NCI-H524 (cell line): Measurements from ENCODE around the gene ARID1B.
A peak's percentile ranks its signal among the peaks of the same experiment; 100 is the strongest.

Experiments
- DNase-seq, 2 experiments: peaks; one replicate each; lab custom pipeline; 2025; lab: John Stamatoyannopoulos, UW

ARID1B gene

DNA sequence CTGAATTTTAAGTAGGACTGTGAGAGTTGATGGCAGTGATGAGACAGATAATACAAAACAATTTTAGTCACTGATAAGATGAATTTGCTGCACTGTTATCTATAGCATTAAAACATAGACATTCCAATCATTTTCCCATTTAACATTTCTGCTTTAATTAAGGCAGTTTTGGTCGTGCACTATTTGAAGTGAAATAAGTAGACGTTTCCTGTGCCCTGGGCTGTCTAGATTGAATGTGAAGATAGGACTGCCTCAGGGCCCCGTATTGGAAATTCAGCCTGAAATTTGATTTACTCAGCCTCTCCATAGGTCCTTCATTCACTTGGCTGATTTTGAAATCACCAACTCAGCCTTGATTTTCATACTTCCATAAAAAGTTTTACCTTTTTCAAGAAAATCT lies 48.3 kb downstream of the ARID1B start:
- DNase-seq: no peak

DNA sequence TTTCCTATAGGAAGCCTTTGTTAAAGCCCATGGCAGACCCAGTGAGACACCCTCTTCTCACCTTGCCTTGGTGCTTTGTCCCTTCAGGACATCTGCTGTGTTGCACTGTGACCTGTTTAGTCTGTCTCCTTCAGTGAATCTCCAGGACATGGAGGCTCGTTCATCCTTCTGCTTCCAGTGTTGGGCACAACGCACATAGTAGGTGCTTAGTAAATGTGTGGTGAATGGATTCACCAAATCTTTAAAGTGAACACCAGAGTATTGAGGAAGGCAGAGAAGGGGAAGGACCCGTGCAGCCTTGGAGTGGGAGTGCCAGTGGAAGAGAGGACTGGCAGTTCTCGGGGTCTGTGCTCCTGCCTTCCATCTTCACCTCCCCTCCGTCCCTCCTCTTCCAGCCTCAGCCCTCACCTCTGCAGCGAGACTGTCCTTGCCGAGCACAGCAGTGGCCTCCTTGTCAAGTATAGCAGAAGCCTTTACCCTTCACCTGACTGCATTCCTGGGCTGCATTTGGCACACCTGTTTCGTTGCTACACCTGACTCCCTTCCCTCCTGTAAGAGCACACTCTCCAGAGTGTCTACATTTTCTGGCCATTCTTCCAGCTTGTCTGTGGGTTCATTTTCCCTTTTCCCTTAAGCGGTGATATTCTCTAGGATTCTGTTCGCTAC lies 49.2 kb downstream of the ARID1B start:
- no peak for DNase-seq

DNA sequence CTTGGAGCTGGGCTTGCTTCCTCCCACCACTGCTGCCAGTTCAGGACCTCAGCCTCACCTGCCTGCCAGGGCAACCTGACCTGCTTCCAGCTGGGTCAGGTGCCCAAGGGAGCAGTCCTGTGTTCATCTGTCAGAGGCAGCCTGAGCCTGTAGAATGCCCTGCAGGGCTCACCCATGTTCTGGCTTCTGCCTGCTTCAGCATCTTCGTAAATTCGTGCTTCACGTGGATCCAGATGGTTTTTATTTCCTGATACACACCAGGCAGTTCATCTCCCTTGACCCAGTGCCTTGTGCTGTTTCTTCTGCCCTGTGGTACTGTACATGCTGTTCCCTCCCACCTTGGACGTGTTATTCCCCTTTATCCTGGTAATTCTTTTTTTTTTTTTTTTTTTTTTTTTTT lies 50.2 kb downstream of the ARID1B start:
- DNase-seq: peak in 1 of 2 experiments; percentile 22

DNA sequence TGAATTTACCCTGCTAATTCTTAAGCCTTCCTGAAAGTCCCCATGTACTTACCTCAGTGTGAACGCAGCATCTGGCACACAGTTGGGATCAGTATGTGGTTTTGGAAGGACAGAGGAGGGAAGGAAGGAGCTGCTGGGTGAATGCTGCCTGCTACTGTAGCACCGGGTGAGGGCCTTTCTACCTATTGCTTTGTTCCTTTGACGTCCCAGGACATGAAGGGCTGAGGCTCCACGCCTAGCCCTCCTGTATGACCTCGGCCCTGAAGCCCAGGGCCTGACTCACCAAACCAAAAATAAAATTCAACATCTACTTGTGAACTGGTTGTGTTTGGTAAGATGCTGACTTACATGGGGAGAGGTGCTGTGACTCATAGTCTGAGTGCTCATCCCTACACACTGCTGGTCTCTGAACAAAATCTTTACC lies 51.1 kb downstream of the ARID1B start:
- DNase-seq: peak in 1 of 2 experiments; percentile 82

DNA sequence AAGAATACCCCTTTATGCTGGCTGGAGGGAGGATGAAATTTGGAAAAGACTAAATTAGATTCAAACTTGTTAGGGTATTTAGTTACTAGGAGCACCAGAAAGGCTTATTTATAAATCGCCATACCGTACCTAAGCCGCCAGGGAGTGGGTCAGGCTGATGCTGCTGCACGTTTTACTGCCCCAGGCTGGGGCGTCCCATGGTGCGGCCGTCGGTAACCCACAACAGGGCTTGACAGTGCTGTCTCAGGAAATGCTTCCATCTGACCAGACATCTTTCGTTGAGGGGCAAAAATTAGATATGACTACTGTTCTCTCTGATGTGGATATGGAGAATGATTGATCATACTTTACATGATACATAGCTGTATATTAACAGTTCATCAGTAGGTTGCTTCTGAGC lies 52.9 kb downstream of the ARID1B start:
- no peak for DNase-seq

DNA sequence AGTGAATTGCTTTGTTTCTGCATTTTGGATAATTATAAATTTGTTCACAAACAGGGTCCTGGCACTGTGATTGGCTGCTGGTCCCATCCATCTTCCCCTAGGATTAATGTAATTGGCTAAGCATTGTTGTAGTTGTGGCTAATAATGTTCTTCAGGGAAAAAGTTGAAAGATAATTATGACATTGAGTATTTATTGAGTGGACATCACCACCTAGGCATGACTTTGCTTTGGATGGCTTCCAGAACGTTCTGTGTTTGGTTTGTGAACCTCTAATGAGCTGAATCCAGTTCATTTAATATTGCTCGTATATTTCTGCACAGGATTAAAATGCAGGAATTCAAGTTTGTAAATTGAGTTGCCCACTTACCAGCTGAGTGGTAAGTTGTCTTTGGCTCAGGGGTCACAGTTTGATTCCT lies 55.1 kb downstream of the ARID1B start:
- DNase-seq: no peak

DNA sequence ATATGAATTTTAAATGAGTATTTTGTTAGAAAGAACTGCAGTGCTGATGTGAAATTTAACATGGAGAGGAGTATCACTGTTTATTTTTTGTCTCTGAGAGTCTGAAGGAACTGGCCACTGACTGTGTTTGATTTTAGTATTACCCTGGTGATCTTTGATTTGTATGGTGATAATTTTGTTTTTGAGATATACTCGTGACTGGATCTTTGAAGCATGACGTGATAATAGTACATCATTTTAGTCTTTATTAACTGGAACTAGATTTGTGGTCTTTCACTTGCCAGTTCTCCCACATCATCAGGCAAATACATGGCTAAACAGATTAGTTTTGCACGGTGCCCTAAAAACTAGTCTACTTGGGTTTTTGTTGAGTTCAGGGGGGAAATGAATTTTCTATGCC lies 55.5 kb downstream of the ARID1B start:
- DNase-seq: no peak

DNA sequence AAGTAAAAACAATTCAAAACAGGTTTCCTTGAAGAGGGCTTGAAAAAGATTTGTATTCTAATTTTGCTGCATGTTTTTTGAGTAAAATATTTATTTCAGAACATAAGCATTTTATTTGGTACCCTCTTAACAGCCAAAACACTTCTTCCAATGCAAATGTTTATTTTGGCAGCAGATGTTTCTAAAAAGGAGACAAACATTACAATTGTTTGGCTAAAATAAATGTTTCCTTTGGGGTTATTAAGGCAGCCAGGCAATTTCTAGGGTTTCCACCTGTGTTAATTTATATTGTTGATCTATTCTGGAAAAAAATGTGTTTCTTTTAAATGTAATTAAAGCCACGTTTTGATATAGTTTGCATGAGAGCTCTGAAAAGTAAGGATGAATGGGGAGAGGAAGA lies 56.6 kb downstream of the ARID1B start:
- DNase-seq: no peak

DNA sequence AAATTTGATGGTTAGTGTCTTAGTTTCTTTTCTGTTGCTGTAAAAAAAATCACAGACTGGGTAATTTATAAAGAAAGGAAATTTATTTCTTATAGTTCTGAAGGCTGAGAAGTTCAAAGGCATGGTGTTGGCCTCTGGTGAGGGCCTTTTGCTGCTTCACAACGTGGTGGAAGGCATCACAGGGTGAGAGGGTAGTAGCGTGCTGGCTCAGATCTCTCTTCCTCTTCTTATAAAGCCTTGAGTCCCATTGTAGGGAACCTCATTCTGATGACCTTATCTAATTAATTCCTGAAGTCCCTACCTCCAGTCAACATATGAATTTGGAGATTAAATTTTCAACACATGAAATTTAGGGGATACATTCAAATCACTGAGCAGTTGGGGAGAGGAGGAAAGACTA lies 62.0 kb downstream of the ARID1B start:
- no peak for DNase-seq

DNA sequence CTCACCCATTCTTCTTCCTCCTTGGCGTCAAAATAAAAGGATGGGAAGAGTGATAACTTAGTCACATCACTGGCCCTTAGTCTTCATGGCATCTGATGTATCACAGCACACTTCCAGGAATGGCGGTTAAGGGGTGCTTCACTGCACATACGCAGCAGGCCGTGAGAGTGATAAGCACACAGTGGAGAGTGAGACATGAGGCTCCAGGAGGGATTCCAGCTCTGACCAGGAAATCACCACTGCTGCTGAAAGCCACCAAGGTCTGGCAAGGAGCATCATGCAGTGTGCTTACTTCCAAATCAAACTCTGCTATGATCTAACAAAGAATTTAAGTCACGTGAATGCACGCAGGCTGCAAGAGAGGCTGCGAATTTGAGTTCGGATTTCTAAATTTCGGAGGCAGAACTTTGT lies 62.4 kb downstream of the ARID1B start:
- DNase-seq: no peak

DNA sequence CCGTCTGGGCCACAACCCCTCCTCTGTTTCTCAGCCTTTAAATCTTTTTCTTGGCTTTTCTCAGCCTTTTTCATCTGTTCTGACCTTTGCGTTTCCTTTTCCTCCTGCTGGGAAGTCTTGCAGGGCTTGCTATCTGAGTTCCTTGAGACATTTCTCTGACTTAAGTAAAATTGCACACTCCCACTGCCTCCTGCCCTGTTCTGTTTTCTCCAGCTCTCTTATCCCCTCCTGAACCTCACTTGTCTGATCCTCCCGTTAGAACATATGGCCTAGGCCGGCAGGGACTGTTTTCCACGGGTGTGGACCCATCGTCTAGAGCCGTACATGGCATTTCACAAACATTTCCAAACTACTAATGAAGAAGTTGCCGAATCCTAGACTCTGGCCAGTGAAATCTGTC lies 63.0 kb downstream of the ARID1B start:
- no peak for DNase-seq

DNA sequence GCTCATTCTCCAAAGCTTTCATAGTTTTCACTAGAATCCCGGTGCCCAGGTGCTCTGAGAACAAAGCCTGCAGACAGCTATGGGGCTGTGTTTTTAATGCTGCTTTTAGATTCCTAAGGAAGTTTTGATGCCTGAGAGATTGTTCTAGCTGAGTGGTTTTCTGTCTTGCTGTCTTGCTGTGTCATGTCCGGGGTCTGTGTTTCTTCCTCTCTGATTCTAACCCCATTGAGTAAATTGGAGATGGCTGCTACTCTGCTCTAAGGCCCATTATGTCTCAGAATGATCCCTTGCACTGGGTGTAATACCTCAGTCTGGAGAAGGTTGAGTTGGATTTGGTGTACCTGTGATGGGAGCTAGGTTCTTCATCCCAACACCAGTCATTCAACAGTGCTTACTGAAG lies 63.4 kb downstream of the ARID1B start:
- DNase-seq: no peak

DNA sequence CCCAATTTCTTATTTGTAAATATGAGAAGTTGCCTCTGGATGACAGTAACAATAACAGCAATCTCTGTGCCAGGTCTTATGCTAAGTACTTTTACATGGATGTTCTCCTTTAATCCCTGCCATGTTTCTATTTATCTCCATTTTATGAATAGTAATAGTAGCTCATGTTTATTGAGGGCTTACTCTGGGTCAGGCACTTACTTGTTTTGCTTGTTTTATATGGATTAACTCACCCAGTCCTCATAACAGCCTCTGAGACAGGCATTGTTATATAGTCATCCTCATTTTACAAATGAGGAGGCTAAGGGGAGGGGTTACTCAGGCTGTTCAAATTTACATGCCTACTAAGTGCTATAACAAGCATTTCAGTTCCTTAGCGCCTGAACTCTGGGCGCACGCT lies 64.3 kb downstream of the ARID1B start:
- DNase-seq: no peak

DNA sequence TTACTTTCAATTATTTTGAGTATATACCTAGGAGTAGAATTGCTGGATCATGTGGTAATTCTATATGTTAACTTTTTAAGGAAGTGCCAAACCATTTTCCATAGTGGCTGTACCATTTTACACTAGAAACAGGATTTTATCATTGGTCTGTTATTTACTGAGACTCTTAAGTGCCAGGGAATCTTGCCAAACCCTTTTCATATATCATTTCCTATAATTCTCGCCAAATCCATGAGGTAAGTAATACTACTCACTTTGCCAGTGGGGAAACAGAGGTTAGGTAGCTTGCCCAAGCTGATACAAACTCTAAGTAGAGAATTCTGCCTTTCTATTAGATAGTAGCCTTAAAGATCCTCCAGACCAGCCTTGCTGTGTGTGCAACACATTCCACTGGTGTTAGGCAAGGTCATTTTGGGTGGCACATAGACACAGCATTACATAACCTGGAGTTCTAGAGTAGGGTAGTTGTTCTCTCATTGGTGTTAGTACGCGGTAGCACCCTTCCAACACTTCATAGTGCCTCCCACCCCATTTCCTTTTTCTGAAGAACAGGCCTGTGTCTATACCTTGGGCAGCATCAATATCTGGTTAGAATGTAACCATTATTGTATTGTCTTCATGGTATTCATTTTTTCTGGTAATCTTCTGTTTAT lies 65.5 kb downstream of the ARID1B start:
- DNase-seq: no peak

DNA sequence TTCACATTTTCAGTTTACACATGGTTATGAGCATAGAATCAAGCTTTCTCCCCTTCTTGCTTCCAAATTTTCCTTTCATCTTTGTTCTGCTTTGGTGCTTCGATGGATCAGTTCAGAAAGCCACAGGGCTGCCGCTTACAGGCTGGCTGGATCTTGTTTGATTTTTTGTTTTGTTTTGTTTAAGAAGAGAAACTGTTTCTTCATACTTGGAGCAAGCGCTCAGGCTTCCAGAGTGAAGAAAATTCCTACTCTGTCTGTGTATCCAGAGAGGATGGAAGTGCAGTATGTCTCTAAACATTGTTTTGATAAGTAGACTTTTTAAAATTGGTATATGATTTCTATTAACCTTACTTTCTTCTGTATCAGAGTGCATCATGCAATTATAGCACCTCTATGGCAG lies 66.9 kb downstream of the ARID1B start:
- DNase-seq: no peak

DNA sequence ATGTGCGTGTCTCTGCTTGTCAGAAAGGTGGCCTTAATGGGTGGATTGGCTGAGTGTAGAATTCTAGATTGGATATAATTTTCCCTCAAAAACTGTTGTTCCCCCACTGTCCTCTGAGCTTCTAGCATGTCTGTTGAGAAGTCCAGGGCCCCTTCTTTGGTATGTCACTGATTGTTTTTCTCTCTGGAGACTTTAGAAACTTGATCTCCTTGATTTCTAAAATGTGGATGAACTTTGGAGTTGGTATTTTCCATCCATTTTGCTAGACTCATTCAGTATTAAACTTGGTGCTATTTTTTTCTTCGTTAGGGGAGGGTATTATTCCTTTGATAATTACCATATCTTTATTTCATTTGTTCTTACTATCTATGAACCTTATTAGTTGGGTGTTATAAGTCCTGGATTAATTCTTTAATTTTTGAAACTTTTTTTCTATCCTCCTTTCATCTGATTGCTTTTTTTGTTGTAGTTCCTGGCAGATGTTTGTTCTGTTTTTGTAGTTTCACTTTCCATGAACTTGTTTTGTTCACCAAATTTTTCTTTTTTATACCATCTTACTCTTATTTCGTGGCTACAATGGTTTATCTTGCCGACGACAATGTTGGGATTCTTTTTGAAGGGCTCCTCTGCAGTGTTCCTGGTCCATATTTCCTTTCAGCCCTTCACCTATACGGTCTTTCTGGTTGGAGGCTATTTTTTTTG lies 68.4 kb downstream of the ARID1B start:
- DNase-seq: no peak

DNA sequence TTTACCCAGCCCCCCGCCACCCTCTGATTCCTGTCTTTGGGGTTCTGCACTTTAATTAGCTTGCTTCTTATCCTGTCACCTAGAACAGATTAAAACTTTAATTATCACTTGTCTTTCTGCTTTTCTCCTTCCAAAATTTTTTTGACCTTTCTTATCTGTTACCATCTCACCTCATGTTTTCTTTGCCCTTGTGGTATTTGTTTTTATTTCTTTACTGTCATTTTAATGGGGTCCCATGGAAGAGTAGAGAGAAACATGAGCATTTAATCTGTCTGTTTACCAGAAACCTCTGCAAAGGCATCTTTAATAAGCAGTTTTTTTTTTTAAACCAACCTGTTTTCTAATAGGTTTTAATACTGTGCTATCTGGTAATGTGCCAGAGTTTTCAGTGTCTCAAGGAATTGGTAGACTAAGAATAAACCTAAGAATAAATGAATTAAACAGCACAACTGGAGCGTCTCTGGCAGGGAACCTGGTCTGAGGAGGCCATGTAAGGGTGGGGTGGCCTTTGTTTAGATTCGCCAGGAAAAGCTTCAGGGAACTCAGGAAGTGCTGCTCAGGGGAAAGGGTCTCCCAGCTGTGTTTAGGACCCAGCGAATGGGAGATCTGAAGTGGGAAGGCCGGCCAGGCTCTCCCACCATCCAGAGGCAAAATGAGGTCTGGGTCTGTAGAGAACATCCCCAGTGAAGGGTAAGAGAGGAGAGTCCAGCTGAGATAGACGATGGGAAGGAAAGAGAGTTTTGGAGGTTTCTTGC lies 69.8 kb downstream of the ARID1B start:
- DNase-seq: peak in 1 of 2 experiments; percentile 45

DNA sequence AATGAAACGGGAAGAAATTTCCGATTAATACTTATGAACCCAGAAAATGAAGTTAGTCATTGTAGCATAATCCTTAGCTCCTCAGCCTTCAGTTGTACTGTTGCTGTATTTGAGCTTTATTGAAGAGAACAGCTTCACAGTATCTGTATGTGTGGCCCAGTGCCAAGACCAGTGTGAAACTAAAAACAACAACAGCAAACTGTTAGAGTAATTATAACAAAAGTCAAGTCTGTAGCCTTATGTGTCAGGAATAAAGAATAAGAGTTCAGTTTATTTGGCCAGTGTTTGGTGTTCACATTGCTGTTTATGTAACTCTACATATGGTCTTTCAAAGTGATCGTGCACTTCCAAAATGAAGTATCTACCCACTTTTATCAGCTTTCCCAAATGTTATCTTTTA lies 70.9 kb downstream of the ARID1B start:
- DNase-seq: no peak

DNA sequence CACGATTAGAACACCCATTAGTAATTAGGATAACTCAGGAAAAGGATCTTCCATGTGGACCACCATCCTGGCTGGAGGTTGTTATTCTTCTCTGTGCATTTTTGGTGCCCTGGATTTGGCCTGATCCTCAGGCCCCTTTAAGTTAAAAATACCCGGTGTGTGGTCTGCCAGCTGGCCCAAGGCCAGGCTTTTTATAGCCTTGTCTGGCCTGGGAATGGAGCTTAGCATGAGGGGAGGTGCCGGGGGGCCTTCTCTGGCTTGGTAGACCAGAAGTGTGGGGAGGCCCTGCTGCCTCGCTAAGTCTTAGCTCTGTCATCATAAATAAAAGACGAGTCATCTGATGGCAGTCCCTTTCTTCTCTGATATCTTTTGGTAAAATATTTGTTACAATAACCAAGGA lies 71.4 kb downstream of the ARID1B start:
- peak; percentile 61 to 79 for DNase-seq

DNA sequence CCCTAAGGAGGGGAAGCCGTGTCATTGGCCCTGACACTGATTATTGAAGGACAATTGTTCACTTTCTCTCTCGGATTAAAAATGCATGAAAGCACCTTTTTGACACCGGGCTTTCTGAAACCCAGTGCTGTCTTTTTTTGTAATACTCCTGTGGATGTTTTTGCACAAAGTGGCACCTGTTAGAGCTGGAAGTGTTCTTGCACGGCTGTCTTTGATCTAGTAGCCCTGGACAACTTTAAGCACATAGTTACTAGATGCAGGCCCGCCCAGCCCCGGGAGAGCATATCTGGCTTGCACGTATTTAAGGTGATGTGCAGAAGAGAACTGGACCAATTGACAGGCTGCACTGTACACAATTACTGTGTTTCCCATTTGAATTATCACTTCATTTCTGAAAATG lies 72.6 kb downstream of the ARID1B start:
- no peak for DNase-seq

DNA sequence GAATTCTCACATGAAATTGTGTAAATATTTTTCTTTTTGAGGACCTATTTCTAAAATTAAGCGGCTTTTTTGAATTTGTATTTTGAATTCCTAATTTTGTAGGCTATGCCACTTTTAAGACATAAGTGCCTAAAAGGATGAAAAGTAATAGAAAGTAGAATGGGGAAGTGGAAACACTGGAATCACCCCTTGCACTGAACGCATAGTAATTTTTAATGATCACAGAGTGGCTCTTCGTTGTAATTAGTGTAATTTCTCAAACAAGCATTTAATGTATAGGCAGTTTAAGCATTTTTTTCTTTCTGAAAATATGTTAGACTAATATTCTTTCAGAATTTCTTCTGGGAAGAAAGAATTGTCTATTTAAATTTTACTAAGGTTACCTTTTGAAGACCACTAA lies 73.2 kb downstream of the ARID1B start:
- no peak for DNase-seq

DNA sequence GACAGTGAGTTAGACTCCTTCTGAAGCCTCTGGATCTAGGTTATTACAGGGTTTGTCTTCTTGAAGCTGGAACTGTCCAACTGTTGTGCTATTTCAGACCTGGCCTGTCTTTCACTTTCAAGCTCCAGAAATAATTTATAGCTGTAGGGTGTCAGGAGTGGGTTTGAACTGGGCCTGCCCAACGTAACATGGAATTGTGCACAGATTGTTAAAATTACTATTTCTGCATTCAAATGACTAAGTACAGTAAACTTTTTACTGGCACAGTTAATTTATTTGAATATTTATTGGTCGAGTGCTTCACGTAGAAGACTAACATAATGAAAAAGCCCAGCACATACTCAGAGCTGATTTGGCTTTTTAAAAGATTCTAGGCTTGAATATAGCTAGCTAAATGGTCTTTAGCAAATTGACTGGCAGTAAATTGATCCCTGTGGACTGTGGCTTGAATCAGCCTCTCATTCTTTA lies 74.3 kb downstream of the ARID1B start:
- no peak for DNase-seq
